GM21576 (cell line): ENCODE data around the gene TMPRSS11A.
A peak's percentile ranks its signal among the peaks of the same experiment; 100 is the strongest.

Experiments
- ATAC-seq: cut with Tn5 transposase; IDR thresholded peaks from one replicate; pipeline ENCODE4 v1.9.1; 2021; ENCODE audit warnings: mild to moderate bottlenecking, moderate library complexity; ENCODE audit not compliant: unreplicated experiment

The TMPRSS11A gene

GRCh38 chr4:67873116-67873515 is 90.2 kb downstream of the TMPRSS11A start:
- ATAC-seq = no peak

- peak; percentile 89 for ATAC-seq
Observed at GRCh38 chr4:67871867-67872266, 91.4 kb downstream of the TMPRSS11A start.

DNA sequence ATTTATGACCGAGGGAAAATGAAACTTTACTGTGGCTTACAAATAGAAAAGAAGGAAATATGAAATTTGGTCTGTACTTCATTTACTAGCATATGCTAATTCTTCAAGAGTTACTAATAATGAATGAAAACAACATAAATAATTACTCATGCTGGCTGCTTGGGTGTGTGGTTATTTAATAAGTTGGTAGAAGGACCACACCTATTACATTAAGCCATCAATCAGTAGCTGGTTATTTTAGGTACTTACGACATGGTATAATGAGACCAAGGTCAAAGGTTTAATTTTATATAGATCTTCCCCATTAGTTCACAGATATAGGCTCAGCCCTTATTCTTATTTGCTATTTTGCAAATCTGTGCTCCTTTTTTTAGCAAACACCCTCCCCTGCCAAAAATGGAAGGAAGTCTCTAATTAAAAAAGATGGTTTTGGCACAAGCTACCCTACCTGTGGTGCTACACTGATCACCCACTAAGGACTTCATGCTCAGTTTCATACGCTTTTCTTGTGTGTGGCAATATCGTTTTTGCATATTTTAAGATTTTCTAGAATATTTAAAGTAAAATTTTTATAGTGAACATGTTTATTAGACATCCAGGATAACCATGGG is 93.6 kb downstream of the TMPRSS11A start:
- ATAC-seq = no peak

DNA sequence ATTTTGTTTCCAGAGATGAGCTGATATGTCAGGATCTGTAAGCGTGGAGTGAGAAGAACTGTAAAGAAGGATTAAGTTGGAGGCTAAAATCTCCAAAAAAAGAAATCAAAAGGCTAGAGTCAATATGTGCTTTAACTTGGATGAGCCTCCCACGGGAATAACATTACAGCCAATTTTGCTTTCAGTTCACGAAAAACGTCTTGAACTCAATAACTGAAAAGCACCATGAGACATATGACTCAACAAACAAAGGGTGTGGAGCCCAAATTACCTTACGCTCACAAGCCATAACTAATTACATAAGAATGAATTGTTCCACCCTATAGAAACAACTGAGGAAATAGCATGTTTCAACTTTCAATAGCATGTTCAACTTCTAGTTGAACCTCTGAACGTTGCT is 101.8 kb downstream of the TMPRSS11A start:
- no peak for ATAC-seq
